ENCODE data around the gene PLEK2.

DNA sequence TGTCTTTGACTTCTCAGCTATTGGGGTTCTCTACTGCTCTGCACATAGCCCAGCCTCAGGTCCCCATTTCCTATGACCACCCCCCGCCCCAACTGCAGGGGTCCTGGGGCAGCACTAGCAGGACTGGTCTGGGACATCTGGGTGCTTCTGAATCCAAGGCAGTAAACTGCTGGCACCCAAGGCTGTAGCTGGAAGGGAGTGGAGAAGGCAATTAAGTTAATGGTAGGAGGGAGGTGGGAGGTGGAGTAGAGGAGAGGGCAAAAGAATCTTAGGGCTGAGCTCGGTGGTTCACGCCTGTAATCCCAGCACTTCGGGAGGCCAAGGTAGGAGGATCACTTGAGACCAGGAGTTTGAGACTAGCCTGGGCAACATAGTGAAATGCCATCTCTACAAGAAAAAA lies 11.5 kb downstream of the PLEK2 start:
- TF ChIP-seq, protein P1, sequence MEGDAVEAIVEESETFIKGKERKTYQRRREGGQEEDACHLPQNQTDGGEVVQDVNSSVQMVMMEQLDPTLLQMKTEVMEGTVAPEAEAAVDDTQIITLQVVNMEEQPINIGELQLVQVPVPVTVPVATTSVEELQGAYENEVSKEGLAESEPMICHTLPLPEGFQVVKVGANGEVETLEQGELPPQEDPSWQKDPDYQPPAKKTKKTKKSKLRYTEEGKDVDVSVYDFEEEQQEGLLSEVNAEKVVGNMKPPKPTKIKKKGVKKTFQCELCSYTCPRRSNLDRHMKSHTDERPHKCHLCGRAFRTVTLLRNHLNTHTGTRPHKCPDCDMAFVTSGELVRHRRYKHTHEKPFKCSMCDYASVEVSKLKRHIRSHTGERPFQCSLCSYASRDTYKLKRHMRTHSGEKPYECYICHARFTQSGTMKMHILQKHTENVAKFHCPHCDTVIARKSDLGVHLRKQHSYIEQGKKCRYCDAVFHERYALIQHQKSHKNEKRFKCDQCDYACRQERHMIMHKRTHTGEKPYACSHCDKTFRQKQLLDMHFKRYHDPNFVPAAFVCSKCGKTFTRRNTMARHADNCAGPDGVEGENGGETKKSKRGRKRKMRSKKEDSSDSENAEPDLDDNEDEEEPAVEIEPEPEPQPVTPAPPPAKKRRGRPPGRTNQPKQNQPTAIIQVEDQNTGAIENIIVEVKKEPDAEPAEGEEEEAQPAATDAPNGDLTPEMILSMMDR (optimal IDR thresholded peaks at IDR 0.05 in 1 of 3, IDR thresholded peaks at IDR 0.05 in 1 of 3, conservative IDR thresholded peaks at IDR 0.05 in 1 of 3; ENCODE audit: extremely low read depth in 1 of 3, insufficient read depth in 2 of 3, low read length in 3 of 3): no peak
- TF ChIP-seq EZH2 (IDR thresholded peaks at IDR 0.05; ENCODE audit: low read length): no peak
